PC-9 (cell line): ENCODE data around the gene C3. TPM values are rescaled to one million over a fixed set of nuclear protein-coding genes. Genes with fewer than 3 reads are reported as not detected.
"Not testable (repeated sequence)": the region's sequence is repeated elsewhere in the genome, so short reads cannot be mapped to it uniquely, and the experiment has no call there.

Experiments
- BruUV-seq: library from RNA; stranded (reverse); fragments of 400-500 nt; replicated peaks from 2 replicates; lab custom pipeline; 2021; lab: Mats Ljungman, UMichigan
- CTCF ChIA-PET: fragments of 300-600 bp; sonication (Branson Sonifier 250); formaldehyde crosslinking; loops from one replicate; lab custom pipeline; 2022; ENCODE audit warnings: antibody characterized with exemption; lab: Charles Lee
- POLR2A ChIA-PET: fragments of 300-600 bp; sonication (Branson Sonifier 250); formaldehyde crosslinking; loops from one replicate; lab custom pipeline; 2022; ENCODE audit warnings: antibody characterized with exemption; ENCODE audit not compliant: unreplicated experiment; lab: Charles Lee
- DNase-seq, 2 experiments: peaks; one replicate each; pipeline versions ENCODE4 v3.0.0 to v3.0.0-alpha.2; 2015 to 2022; ENCODE audit warnings: mixed read lengths in 1 of 2
- H2AFZ ChIP-seq: fragments of 200-600 bp; sonication (generic); 2 replicates; pipeline ENCODE4 v1.8.1; 2017; ENCODE audit warnings: antibody characterized with exemption
- H3F3A ChIP-seq: fragments of 200-600 bp; sonication (generic); 2 replicates; pipeline ENCODE4 v1.8.1; 2017; ENCODE audit warnings: antibody characterized with exemption, mild to moderate bottlenecking, low read depth; ENCODE audit not compliant: insufficient read depth
- H3K27ac ChIP-seq: fragments of 200-600 bp; sonication (generic); 2 replicates; pipeline ENCODE4 v1.6.1; 2016; ENCODE audit warnings: mixed run types
- H3K27me3 ChIP-seq: fragments of 200-600 bp; sonication (generic); 2 replicates; pipeline ENCODE4 v1.6.1; 2016; ENCODE audit warnings: low read depth, mixed run types; ENCODE audit not compliant: insufficient read depth
- H3K36me3 ChIP-seq: fragments of 200-600 bp; sonication (generic); 2 replicates; pipeline ENCODE4 v1.6.1; 2016; ENCODE audit warnings: low read depth, mixed run types
- H3K4me1 ChIP-seq: fragments of 200-600 bp; sonication (generic); replicated peaks from 2 replicates; pipeline ENCODE4 v1.6.1; 2016; ENCODE audit warnings: mixed run types; ENCODE audit not compliant: insufficient read depth
- H3K4me2 ChIP-seq: fragments of 200-600 bp; sonication (generic); 2 replicates; pipeline ENCODE4 v1.6.1; 2017; ENCODE audit warnings: mixed run types
- H3K4me3 ChIP-seq: fragments of 200-600 bp; sonication (generic); 2 replicates; pipeline ENCODE4 v1.6.1; 2016; ENCODE audit warnings: mixed run types
- H3K79me2 ChIP-seq: fragments of 200-600 bp; sonication (generic); 2 replicates; pipeline ENCODE4 v1.6.1; 2017; ENCODE audit warnings: low read depth, mixed run types
- H3K9me2 ChIP-seq: fragments of 200-600 bp; sonication (generic); 2 replicates; pipeline ENCODE4 v1.8.1; 2017; ENCODE audit warnings: mild to moderate bottlenecking; ENCODE audit not compliant: insufficient read depth
- H3K9me3 ChIP-seq: fragments of 200-600 bp; sonication (generic); 2 replicates; pipeline ENCODE4 v1.8.1; 2016; ENCODE audit warnings: low read depth; ENCODE audit not compliant: insufficient read depth
- H4K20me1 ChIP-seq: fragments of 200-600 bp; sonication (generic); 2 replicates; pipeline ENCODE4 v1.8.1; 2017; ENCODE audit not compliant: insufficient read depth
- EZH2 ChIP-seq: fragments of 200-600 bp; sonication (generic); IDR thresholded peaks from 2 replicates; pipeline ENCODE4 v1.8.0; 2017; ENCODE audit warnings: antibody characterized with exemption, low read depth
- intact Hi-C: fragments of 100-400 bp; cut with micrococcal nuclease; formaldehyde crosslinking; loops from one replicate; pipeline ENCODE4 v1.10.0; 2022; ENCODE audit not compliant: unreplicated experiment
- total RNA-seq: library from RNA; stranded (reverse); gene quantifications from 2 replicates; pipeline ENCODE4 v1.2.3, GENCODE V29; 2021
- TF ChIP-seq, protein P1 (sequence below): fragments of 200-600 bp; sonication (generic); conservative IDR thresholded peaks from 2 replicates; pipeline ENCODE4 v1.6.1; 2017; ENCODE audit warnings: mixed run types, antibody characterized with exemption, mild to moderate bottlenecking, moderate library complexity

Gene C3
- total RNA-seq, 1 experiment from 2014 or later: 130 TPM

DNA sequence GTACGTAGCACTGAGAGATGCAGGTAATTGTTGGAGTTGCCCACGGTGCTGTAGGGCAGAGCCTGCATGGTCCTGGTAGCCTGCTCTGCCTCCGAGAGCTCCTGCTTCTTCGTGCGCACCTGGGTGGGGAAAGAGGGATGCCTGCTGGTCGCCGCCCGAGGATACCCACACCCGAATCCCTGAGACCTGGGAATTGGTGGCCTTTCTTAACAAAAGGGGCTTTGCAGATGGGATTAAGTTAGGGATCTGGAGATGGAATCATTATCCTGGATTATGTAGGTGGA lies 9.4 kb downstream of the C3 start:
- Histone ChIP-seq H3K79me2 (no peaks in the 10 kb centered on the region), H2AFZ (no peak overlapping the region), H3K9me3 (no peaks in the 10 kb centered on the region), H3K36me3 (no peaks in the 10 kb centered on the region), H3K4me2 (no peak overlapping the region), H4K20me1 (no peaks in the 10 kb centered on the region), H3K4me3 (no peak overlapping the region), H3F3A (no peaks in the 10 kb centered on the region), H3K27ac (no peak overlapping the region), H3K27me3 (no peaks in the 10 kb centered on the region), H3K4me1 (no peaks in the 10 kb centered on the region), H3K9me2 (no peaks in the 10 kb centered on the region)
- intact Hi-C loops: no loop called here
- CTCF ChIA-PET: no interaction called here
- TF ChIP-seq, protein P1, sequence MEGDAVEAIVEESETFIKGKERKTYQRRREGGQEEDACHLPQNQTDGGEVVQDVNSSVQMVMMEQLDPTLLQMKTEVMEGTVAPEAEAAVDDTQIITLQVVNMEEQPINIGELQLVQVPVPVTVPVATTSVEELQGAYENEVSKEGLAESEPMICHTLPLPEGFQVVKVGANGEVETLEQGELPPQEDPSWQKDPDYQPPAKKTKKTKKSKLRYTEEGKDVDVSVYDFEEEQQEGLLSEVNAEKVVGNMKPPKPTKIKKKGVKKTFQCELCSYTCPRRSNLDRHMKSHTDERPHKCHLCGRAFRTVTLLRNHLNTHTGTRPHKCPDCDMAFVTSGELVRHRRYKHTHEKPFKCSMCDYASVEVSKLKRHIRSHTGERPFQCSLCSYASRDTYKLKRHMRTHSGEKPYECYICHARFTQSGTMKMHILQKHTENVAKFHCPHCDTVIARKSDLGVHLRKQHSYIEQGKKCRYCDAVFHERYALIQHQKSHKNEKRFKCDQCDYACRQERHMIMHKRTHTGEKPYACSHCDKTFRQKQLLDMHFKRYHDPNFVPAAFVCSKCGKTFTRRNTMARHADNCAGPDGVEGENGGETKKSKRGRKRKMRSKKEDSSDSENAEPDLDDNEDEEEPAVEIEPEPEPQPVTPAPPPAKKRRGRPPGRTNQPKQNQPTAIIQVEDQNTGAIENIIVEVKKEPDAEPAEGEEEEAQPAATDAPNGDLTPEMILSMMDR: no peak
- no peak for TF ChIP-seq EZH2
- no peak for DNase-seq
- BruUV-seq: no TSS peak
- POLR2A ChIA-PET: no interaction called here

DNA sequence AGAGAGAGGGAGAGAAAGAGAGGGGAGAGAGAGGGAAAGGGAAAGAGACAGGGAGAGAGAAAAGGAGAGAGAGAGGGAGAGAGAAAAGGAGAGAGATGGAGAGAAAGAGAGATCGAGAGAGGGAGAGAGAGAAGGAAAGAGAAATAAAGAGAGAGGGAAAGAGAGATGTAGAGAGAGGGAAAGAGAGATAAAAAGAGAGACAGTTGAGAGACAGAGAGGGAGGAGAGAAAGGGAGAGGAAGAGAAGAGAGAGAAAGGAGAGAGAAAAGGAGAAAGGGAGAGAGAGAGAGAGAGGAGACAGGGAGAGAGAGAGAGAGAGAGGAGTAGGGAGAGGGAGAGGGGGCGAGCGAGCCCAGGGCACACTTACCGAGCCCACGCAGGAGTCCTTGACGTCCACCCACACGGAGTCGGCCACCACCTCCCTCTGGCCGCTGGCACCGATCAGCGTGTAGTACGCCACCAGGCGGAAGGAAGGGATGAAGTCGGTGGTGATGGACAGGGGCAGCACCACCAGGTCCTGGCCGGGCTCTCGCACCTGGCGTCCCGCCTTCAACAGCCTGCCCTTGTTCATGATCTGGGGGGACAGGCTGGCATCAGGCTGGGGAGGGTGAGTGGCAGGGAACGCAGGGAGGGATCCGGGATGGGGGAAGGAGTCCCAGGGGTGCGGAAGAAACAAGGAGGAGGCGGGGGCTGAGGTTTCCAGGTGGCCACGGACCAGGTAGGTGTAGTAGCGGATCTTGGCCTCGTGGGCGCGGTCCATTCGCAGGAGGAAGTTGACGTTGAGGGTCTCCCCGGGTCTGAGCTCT lies 10.0 kb downstream of the C3 start:
- CTCF ChIA-PET: no interaction called here
- no TSS peak for BruUV-seq
- Histone ChIP-seq H3K36me3 (no peaks in the 10 kb centered on the region), H3K4me2 (no peak overlapping the region), H3K9me2 (no peaks in the 10 kb centered on the region), H4K20me1 (no peaks in the 10 kb centered on the region), H3K4me1 (no peaks in the 10 kb centered on the region), H3K4me3 (no peak overlapping the region), H3F3A (no peaks in the 10 kb centered on the region), H2AFZ (no peak overlapping the region), H3K79me2 (no peaks in the 10 kb centered on the region), H3K27ac (no peak overlapping the region), H3K9me3 (no peaks in the 10 kb centered on the region), H3K27me3 (no peaks in the 10 kb centered on the region)
- TF ChIP-seq EZH2: no peak
- TF ChIP-seq, protein P1: no peak
- POLR2A ChIA-PET: no interaction called here
- intact Hi-C loops: no loop called here
- DNase-seq: no peak

DNA sequence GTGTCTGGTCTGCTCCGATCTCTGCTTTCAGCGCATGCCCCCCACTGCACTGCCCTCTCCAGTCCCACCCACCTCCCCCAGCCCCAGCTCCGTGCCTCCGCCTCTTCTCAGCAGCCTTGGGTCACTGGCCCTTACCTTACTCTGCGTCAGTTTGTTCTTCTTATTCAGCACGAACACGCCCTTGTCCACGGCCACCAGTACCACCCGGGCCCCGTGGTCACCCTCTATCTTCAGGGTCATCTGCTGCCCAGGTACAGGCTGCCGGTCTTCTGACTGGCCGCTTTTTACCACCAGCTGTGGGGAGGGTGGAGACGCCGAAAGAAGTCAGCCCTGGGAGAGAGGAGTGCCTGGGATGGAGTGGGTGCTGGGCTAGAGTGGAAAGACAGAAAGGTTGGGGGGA lies 10.9 kb downstream of the C3 start:
- Histone ChIP-seq H3K79me2 (no peaks in the 10 kb centered on the region), H3K9me2 (no peaks in the 10 kb centered on the region), H3K27me3 (no peaks in the 10 kb centered on the region), H3K36me3 (no peaks in the 10 kb centered on the region), H3K9me3 (no peaks in the 10 kb centered on the region), H2AFZ (no peak overlapping the region), H3K27ac (no peak overlapping the region), H3K4me2 (no peak overlapping the region), H3K4me1 (no peaks in the 10 kb centered on the region), H3F3A (no peaks in the 10 kb centered on the region), H3K4me3 (no peak overlapping the region), H4K20me1 (no peaks in the 10 kb centered on the region)
- TF ChIP-seq, protein P1: no peak
- no peak for TF ChIP-seq EZH2
- BruUV-seq: no TSS peak
- POLR2A ChIA-PET: no interaction called here
- DNase-seq: no peak
- intact Hi-C loops: no loop called here
- CTCF ChIA-PET: no interaction called here

DNA sequence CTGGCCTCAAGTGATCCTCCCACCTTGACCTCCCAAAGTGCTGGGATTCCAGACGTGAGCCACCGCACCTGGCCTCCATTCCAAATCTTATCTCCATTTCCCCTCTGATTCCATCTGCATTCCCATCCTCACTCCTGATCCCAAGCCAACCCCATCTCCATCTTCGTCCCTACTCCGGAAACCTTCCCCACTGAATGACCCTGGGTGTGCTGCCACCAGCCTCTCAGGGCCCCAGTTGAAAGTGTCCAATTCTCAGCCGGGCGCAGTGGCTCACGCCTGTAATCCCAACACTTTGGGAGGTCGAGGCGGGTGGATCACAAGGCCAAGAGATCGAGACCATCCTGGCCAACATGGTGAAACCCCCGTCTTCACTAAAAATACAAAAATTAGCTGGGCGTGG lies 11.5 kb downstream of the C3 start:
- DNase-seq, H3K4me2 ChIP-seq, H3F3A ChIP-seq, H3K4me3 ChIP-seq, H3K27me3 ChIP-seq, H3K4me1 ChIP-seq, H3K27ac ChIP-seq, H2AFZ ChIP-seq, BruUV-seq, H3K9me3 ChIP-seq, H3K79me2 ChIP-seq, H3K9me2 ChIP-seq, POLR2A ChIA-PET, H4K20me1 ChIP-seq, intact Hi-C loops, H3K36me3 ChIP-seq: not testable (repeated sequence)
- CTCF ChIA-PET: interaction anchor here (0.8 kb wide), 1 partner anchor 16 kb away, joined by 10 read pairs; no protein-coding TSS in a partner anchor
